Pancreas (tissue), 10 donors: ENCODE measurements around the gene HIKESHI. TPM values are rescaled to one million over a fixed set of nuclear protein-coding genes. Genes with fewer than 3 reads are reported as not detected.

Experiments
- ATAC-seq, 4 donors: fragments of 200-7000 bp; cut with Tn5 transposase; one replicate each; pipeline versions ENCODE4 v1.8.0 to v1.9.1; 2020; ENCODE audit warnings: mild to moderate bottlenecking in 4 of 4, moderate library complexity in 4 of 4
- DNase-seq, 6 donors: peaks; one replicate each; pipeline ENCODE4 v3.0.0-alpha.2; 2020
- FAIRE-seq: peaks from 2 replicates; lab custom pipeline; 2012; peaks lifted over from hg19 to GRCh38; lab: Jason Lieb, UNC
- H3K27ac ChIP-seq, 4 donors: fragments of 200-600 bp; sonication (generic); 1 replicate in 3 of 4; 2 replicates in 1 of 4; pipeline versions ENCODE4 v1.5.0 to v1.8.0; 2020
- H3K27me3 ChIP-seq, 4 donors: fragments of 200-600 bp; one replicate each; pipeline ENCODE4 v1.8.0; 2021
- H3K36me3 ChIP-seq, 3 donors: fragments of 200-600 bp; sonication (generic) in 1 of 3; one replicate each; pipeline versions ENCODE4 v1.5.0 to v1.8.0; 2020 to 2021
- H3K4me1 ChIP-seq, 3 donors: fragments of 200-600 bp; one replicate each; pipeline ENCODE4 v1.8.0; 2021
- H3K4me3 ChIP-seq, 4 donors: fragments of 200-600 bp; sonication (generic) in 2 of 4; one replicate each; pipeline versions ENCODE4 v1.5.0 to v1.8.0; 2020 to 2021
- H3K9me3 ChIP-seq, 4 donors: fragments of 200-600 bp; one replicate each; pipeline ENCODE4 v1.8.0; 2021
- WGBS, 2 donors: extraction: QIAGEN DNeasy Blood & Tissue Kit; methylation state at CpG; one replicate each; pipeline ENCODE4 v1.1.7; 2013; 5-methylcytosine and 5-hydroxymethylcytosine counted together
- intact Hi-C, 3 donors: fragments of 100-400 bp; cut with DNase I; formaldehyde crosslinking; loops; one replicate each; pipeline versions ENCODE4 v1.11.1 to v1.14.2; 2022
- polyA plus RNA-seq, 2 donors: library from polyadenylated mRNA; stranded (reverse); fragments of 200-250 nt; gene quantifications; one replicate each; pipeline ENCODE4 v1.2.3, GENCODE V29; 2013
- total RNA-seq, 6 donors: library from RNA; stranded (reverse); fragmentation: NEBNext Ultra II Directional in 4 of 6; extraction: Animal tissue kit (Norgen Biotek cat#: 25700) in 4 of 6; gene quantifications; one replicate each; pipeline versions ENCODE4 v1.2.1 to v1.2.4, GENCODE V29; 2021 to 2023
- TF ChIP-seq, protein P1 (sequence below), 4 donors: fragments of 200-600 bp; sonication (generic) in 3 of 4; IDR thresholded peaks; one replicate each; pipeline versions ENCODE4 v1.5.0 to v1.8.0; 2021; ENCODE audit warnings: antibody characterized with exemption in 4 of 4
- donor health status: healthy with polysubstance abuse.
- donor health status: DM: no; HTN: no; CAD: no; lungs with moderate emphysema.
- donor health status: DM: no; HTN: no; CAD: no.
- donor health status: control.
- donor health status: control.
- donor health status: Bipolar disorder and iron deficiency.
- donor health status: DM: yes; HTN: yes; CAD: no.
- donor health status: DM: no; HTN: no; CAD: no.
- donor health status: DM: no; HTN: no; CAD: no.
- donor health status: DM: yes; HTN: yes; CAD: no.

Gene HIKESHI
- total and polyA plus RNA-seq, 8 donors: 7.8 to 22.5 (median 10.7) TPM

DNA sequence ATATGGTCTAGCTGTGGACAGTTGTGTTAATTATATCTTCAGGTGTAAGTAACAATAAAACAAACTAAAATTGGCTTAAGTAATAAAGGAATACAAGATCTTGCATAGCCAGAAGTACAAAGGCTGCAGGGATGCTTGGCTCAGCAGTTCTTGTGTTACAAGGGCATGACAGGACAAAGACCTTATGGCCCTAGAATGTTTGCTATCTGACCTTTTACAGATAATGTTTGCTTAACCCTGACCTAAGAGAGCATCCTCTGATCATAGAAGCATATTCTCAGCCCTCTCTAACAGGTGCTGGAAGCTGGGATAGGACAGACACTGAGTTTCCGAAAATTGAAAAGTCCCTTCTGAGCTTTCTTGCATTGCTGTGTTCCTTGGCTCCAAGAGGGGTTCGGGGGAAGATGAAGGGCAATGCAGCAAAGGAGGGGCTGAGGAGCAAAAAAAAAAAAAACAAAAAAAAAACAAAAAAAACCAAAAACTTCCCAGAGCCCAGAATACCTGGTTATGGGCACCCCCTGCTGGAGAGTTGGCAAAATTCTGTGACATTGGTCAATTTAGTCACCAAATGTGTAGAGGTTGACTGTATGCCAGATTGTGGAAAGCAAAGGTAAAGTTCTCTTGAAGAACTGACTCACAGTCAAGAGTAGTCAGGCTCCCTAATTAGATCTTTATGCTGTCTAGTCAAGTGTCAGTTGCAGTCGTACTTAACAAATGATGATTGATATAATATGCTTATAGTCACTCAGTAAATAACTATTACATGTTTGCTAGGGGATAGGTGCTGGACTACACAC lies 10.4 kb upstream of the HIKESHI start:
- no peaks in the 10 kb centered on the region for H3K4me1 ChIP-seq
- H3K27me3 ChIP-seq: no peaks in the 10 kb centered on the region
- H3K9me3 ChIP-seq: no peaks in the 10 kb centered on the region
- ATAC-seq: peak; percentile 81 to 94 (median 91)
- H3K27ac ChIP-seq: no peak overlapping the region
- H3K36me3 ChIP-seq: no peaks in the 10 kb centered on the region
- H3K4me3 ChIP-seq: no peak overlapping the region
- peak in 5 of 6 donors; percentile 21 to 63 (median 44) for DNase-seq
- TF ChIP-seq, protein P1, sequence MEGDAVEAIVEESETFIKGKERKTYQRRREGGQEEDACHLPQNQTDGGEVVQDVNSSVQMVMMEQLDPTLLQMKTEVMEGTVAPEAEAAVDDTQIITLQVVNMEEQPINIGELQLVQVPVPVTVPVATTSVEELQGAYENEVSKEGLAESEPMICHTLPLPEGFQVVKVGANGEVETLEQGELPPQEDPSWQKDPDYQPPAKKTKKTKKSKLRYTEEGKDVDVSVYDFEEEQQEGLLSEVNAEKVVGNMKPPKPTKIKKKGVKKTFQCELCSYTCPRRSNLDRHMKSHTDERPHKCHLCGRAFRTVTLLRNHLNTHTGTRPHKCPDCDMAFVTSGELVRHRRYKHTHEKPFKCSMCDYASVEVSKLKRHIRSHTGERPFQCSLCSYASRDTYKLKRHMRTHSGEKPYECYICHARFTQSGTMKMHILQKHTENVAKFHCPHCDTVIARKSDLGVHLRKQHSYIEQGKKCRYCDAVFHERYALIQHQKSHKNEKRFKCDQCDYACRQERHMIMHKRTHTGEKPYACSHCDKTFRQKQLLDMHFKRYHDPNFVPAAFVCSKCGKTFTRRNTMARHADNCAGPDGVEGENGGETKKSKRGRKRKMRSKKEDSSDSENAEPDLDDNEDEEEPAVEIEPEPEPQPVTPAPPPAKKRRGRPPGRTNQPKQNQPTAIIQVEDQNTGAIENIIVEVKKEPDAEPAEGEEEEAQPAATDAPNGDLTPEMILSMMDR (IDR thresholded peaks at IDR 0.05): peak; percentile 29 to 61 (median 41)
- FAIRE-seq: peak; percentile 13
- intact Hi-C loops: loop anchor here in 1 of 3 donors (10.0 kb wide), 1 partner anchor 437 kb away; the partner anchor contains the start of gene CCDC83
- 32 to 39% methylated on average over 3 of the region's 3 CpGs for WGBS, 2 donors

DNA sequence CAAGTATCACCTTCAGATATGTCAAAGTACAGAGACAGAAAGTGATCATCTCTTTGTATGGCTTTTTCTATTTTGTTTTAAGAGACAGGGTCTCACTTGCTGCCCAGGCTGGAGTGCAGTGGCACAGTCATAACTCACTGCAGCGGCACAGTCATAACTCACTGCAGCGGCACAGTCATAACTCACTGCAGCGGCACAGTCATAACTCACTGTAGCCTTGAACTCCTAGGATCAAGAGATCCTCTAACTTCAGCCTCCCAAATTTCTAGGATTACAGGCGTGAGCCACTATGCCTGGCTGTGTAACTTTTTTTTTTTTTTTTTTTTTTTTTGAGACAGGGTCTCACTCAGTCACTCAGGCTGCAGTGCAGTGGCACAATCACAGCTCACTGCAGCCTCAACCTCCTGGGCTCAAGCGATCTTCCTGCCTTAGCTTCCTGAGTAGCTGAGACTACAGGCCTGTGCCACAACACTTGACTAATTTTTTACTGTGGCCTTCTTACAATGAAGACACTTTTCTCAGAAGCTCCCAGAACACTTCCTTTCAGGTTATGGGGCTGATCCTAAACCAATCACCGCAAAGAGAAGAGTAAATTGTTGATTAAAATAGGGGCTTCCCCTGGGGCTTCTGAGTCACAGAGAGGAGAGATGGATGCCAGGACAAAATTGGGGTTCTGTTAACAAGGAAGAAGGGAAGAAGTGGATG lies 9.0 kb upstream of the HIKESHI start:
- intact Hi-C loops: loop anchor here in 1 of 3 donors (10.0 kb wide), 1 partner anchor 438 kb away; the partner anchor contains the start of gene CCDC83
- no peaks in the 10 kb centered on the region for H3K27me3 ChIP-seq
- H3K9me3 ChIP-seq: no peaks in the 10 kb centered on the region
- DNase-seq (no peak), ATAC-seq (no peak), FAIRE-seq (no peak)
- no peaks in the 10 kb centered on the region for H3K4me1 ChIP-seq
- no peaks in the 10 kb centered on the region for H3K36me3 ChIP-seq
- WGBS, 2 donors: 90 to 91% methylated on average over 6 of the region's 6 CpGs
- H3K27ac ChIP-seq: no peak overlapping the region
- no peak overlapping the region for H3K4me3 ChIP-seq
- TF ChIP-seq, protein P1 (IDR thresholded peaks at IDR 0.05): no peak

DNA sequence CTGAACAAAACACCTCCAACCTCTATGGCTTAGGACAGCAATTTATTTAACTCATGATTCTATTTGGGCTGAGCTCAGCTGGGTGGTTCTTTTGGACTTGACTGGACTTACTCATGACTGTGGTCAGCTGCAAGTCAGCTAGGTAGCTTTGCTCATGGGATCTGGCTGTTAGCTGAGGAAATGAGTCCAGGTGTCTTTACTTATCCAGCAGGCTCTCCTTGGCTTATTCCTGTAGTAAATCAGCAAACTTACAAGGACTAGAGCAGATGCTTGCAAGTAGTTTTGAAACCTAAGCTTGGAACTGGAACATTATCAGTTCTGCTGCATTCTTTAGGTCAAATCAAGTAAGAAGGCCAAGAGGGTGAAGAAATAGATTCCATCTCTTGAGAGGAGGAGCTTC lies 8.0 kb upstream of the HIKESHI start:
- H3K27me3 ChIP-seq: no peaks in the 10 kb centered on the region
- H3K27ac ChIP-seq: no peak overlapping the region
- H3K36me3 ChIP-seq: no peaks in the 10 kb centered on the region
- TF ChIP-seq, protein P1 (IDR thresholded peaks at IDR 0.05): no peak
- FAIRE-seq: no peak
- intact Hi-C loops: loop anchor here in 1 of 3 donors (10.0 kb wide), 1 partner anchor 439 kb away; the partner anchor contains the start of gene CCDC83
- no peak for DNase-seq
- H3K9me3 ChIP-seq: no peaks in the 10 kb centered on the region
- H3K4me1 ChIP-seq: no peaks in the 10 kb centered on the region
- H3K4me3 ChIP-seq: no peak overlapping the region
- ATAC-seq: no peak

DNA sequence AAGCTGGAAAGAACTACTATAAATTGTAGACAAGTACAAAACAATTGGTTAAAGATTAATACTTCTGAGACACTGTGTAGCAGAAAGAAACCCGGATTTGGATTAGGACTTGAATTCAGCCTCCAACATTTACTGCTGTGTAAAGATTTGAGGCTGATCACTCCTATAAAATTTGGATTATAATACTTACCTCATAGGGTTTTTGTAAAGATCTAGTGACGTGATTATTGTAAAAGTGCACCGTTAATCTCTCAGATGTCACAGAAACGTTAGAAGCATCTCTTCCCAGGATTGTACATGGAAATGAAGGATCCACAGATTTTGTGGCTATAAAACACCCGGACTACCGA lies 323 bp upstream of the HIKESHI start:
- Histone ChIP-seq H3K36me3 (no peaks in the 10 kb centered on the region), H3K4me3 (peak overlapping the region in 2 of 4 donors; percentile 69 to 86), H3K9me3 (no peaks in the 10 kb centered on the region), H3K27me3 (no peaks in the 10 kb centered on the region), H3K27ac (peak overlapping the region in 2 of 4 donors; percentile 71 to 83), H3K4me1 (peaks cover 0 to 9% (median 7%) of the 10 kb centered on the region in 3 donors)
- TF ChIP-seq, protein P1 (IDR thresholded peaks at IDR 0.05): no peak
- intact Hi-C loops: no loop called here
- DNase-seq: no peak
- 0 to 1% methylated on average over 6 of the region's 6 CpGs for WGBS, 2 donors
- no peak for FAIRE-seq
- no peak for ATAC-seq
